CD4-positive, alpha-beta T cell treated with Interleukin-1 beta for 1 hour (primary cell): ENCODE data around the gene CCBE1.

ENCODE experiments used
- DNase-seq, 2 donors: peaks; one replicate each; pipeline ENCODE4 v3.0.0-alpha.2; 2020 to 2022

The CCBE1 gene

GRCh38 chr18:59612381-59612780, 84.8 kb downstream of the CCBE1 start:
- no peak for DNase-seq

GRCh38 chr18:59610546-59611140, 86.6 kb downstream of the CCBE1 start:
- DNase-seq: no peak

GRCh38 chr18:59609654-59610053, 87.6 kb downstream of the CCBE1 start:
- DNase-seq: no peak

- DNase-seq: no peak
Measured at GRCh38 chr18:59607471-59607870, 89.8 kb downstream of the CCBE1 start.

- no peak for DNase-seq
Measured at GRCh38 chr18:59607078-59607379, 90.2 kb downstream of the CCBE1 start.

DNA sequence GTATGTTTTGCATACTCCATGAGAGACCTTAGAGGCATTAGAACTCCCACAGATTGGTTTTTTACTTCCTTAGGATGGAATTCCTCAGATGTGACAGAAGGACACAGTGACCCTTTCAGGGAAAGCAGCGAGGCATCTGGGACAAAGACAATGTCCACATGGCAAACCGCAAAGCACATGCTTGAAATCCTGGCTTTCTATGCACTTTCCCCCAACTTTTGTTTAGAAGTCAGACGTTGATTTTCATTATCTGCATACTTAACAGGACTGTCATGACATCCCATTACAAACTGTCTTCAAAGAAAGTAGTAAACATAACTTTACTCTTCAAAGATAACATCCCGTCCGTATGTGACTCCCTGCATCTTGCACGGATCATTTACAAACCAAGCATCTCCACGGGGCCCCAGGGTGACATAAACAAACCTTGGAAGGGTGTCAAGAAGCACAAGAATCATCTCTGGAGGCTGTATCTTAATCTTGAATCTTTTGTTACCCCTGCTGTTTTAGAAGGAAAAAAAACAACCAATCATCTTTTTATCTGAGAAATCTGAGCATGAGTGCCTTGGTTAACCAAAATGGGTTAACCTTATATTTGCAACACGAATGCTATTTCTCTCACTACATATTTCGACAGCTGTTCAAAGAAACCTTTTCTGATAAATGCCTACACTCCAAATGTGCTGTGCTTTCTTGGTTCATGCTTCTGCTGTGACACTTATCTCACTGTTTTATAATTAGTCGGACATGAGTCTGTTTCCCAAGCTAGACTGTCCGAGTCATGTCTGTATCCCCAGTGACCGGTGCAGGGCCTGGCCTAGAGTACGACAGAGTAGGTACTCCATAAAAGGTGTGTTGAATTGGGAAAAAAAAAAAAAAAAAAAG, 90.8 kb downstream of the CCBE1 start:
- DNase-seq: no peak

DNA sequence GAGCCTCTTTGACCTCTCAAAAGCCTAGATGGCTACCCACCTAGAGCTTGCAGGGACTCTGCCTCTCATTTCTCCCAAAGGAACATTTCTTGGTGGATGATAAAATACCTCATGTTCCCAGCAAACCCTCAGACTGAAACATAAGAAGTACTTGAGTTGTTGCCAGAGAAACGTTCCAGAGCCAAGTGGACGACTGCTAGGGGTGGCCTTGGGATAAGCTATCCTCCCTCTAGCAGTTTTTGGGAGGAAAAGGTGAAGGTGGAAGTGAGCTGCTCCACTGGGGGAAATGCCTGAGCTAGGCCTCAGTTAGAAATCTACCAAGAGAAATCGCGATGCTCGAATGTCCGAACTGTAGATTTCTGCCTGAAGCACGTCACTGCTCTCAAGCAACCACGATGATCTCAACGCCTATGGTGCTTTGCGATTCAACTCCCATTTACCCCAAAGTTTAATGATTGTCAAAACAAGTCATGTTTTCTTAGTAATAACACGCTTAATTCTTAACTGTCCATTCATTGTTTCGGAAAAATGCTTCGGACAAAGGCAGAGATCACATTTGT, 91.5 kb downstream of the CCBE1 start:
- DNase-seq: no peak

GRCh38 chr18:59604877-59605276, 92.3 kb downstream of the CCBE1 start:
- no peak for DNase-seq

DNA sequence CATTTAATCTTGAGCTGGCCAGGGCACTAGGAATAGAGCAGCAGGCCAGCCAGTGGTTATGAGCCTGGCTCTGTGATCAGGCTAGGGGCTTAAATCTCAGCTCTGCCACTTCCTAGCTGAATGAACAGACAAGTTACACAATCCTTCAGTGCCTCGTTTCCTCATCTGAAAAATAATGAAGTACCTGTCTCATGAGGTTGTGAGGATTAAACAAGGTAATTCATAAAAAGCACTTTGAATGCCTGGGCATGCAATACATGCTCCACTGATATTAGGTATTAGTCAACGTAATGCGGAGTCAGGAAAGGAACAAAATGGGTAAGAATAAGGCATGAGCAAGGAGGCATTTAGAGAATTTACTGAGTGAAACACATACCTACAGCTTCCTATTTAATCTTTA, 100.2 kb downstream of the CCBE1 start:
- DNase-seq: no peak

DNA sequence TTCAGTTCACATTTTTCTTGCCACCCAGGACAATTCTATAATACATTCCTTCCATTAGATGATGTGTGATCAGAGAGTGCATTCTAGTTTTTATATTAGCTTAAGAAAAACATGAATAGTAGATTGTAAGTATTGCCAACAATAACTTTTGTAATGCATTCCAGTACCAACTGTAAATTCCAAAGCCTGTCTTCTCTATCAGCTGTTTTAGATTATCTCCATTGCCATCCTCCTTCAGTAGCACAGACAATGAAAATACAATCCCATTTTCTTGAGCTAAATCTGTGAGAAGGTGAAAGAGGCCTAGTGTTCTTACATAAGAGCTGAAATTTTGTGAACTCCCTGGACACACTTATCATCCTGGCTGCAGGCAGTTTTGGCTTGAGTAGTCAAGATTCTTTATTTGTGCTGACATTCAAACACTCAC, 103.9 kb downstream of the CCBE1 start:
- DNase-seq: no peak

GRCh38 chr18:59592624-59593023, 104.6 kb downstream of the CCBE1 start:
- no peak for DNase-seq

GRCh38 chr18:59582395-59582794, 114.8 kb downstream of the CCBE1 start:
- DNase-seq: no peak

GRCh38 chr18:59579509-59579908, 117.7 kb downstream of the CCBE1 start:
- no peak for DNase-seq

- no peak for DNase-seq
Measured at GRCh38 chr18:59577386-59577655, 119.9 kb downstream of the CCBE1 start.

- DNase-seq: no peak
Measured at GRCh38 chr18:59576541-59577385, 120.5 kb downstream of the CCBE1 start.

DNA sequence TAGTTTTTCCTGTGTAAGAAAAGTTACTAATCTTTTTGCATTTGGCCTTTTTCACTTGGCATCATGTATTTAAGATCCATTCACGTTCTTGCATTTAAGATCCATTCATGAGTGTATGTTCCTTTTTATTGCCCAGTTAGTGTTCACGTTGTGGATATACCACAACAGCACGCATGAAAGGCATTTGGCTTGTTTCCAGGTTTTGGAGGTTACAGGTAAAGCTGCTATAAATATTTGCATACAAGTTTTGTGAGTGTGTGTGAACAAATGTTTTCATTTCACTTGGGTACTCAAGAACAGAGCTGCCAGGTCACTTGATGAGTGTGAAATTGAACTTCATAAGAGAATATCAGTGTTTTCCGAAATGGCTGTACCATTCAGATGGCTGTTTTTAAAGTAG, 121.2 kb downstream of the CCBE1 start:
- DNase-seq: no peak

- DNase-seq: no peak
Measured at GRCh38 chr18:59573962-59574361, 123.3 kb downstream of the CCBE1 start.

DNA sequence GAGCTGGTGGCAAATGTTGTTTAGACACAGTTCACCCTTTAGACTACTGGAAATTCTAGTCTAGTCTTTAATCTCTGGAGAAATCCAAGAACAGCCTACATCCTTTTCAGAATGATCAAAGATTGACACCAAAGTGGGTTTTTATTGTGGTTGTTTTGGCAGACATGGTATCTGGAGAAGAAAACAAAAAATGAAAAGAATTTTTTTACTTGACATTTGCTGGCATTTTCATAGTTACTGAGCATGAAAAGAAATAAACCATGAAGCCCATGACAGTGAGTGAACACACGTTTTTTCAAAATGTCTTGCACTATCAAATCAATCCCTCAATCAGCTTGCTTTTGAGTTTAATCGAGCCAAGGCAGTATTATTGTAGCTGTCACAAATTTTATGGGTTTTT, 125.3 kb downstream of the CCBE1 start:
- no peak for DNase-seq

DNA sequence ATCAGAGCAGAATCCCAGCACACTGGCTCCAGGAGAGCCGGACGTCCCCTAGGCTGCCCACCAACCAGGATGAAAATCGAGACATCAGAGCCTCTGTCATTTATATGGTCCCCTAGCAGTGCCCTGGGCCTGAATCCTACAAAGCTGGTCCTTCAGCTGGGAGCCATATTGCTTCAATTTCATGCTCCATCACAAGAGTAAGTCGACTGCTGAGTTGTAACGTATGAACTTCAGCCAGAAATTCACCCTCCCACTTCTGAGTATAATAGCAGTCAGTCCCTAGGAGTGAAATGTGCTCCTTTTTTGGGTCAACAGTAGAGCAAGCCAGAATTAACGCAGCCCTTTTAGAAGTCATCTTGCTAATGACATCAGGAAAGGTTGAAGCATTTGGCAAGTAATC, 126.4 kb downstream of the CCBE1 start:
- DNase-seq: no peak

GRCh38 chr18:59570101-59570775, 127.0 kb downstream of the CCBE1 start:
- DNase-seq: no peak

DNA sequence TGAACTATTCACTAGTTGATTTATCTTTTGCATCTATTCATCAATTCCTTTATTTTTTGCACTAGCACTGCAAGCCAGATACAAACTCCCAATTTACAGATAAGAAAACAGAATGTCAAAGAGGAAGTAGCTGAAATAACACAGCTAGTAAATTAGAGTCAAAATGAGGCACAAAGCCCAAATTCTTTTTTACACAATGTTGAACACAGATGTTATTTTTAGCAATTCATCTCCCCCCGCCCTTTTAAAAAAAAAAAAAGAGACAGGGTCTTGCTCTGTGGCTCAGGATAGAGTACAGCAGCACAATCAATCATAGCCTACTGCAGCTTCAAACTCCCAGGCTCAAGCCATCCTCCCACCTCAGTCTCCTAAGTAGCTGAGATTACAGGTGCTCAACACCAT, 127.8 kb downstream of the CCBE1 start:
- no peak for DNase-seq

- no peak for DNase-seq
Measured at GRCh38 chr18:59567431-59567830, 129.8 kb downstream of the CCBE1 start.

DNA sequence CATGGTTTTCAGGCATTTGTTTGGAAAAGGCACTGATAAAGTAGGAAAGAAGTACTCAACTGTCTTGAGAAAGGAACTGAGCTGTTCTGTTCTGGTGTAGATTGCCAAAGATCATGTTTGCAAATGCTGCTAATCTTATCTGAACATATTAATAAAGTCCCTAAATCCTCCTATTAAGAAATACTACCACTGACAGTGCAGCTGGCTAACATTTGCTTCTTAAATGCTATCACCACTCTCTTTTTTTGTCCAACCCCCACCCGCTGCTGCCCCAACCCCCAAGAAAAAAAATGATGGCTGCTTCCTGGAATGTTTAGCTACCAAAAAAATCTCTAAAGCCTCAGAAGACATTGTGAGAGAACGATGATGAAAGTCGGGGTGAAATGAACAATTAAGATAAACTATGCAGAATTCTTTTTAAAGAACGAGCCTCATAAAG, 130.7 kb downstream of the CCBE1 start:
- no peak for DNase-seq
